BLaER1 treated with 17β-estradiol and CSF1 and Interleukin-3, amounts not matched to agents 10 nM and 100 nM (cell line): Measurements from ENCODE around the gene AKR7A2.

Experiments used
- H3K27ac ChIP-seq, 11 experiments: shearing (Covaris generic); formaldehyde crosslinking; 2 replicates each; pipeline ENCODE4 v1.8.1; 2022
- H3K27me3 ChIP-seq, 11 experiments: shearing (Covaris generic); formaldehyde crosslinking; 2 replicates each; pipeline ENCODE4 v1.8.1; 2022
- H3K36me3 ChIP-seq, 11 experiments: shearing (Covaris generic); formaldehyde crosslinking; 2 replicates each; pipeline ENCODE4 v1.8.1; 2022
- H3K4me1 ChIP-seq, 10 experiments: shearing (Covaris generic); formaldehyde crosslinking; 2 replicates each; pipeline ENCODE4 v1.8.1; 2022
- H3K4me2 ChIP-seq, 11 experiments: shearing (Covaris generic); formaldehyde crosslinking; 2 replicates each; pipeline ENCODE4 v1.8.1; 2022
- H3K4me3 ChIP-seq, 10 experiments: shearing (Covaris generic); formaldehyde crosslinking; 2 replicates each; pipeline ENCODE4 v1.8.1; 2022
- H3K9ac ChIP-seq, 11 experiments: shearing (Covaris generic); formaldehyde crosslinking; 2 replicates each; pipeline ENCODE4 v1.8.1; 2022
- H3K9me3 ChIP-seq, 11 experiments: shearing (Covaris generic); formaldehyde crosslinking; replicated peaks in 1 of 11; 2 replicates each; pipeline ENCODE4 v1.8.1; 2022
- H4K20me1 ChIP-seq, 11 experiments: shearing (Covaris generic); formaldehyde crosslinking; 2 replicates each; pipeline ENCODE4 v1.8.1; 2022
- Cebpa-rat ChIP-seq, 11 experiments: shearing (Covaris generic); IDR thresholded peaks; 2 replicates each; pipeline ENCODE4 v1.8.1; 2022

Gene AKR7A2

GRCh38 chr1:19354531-19354981 lies 42.6 kb upstream of the AKR7A2 start:
- no peak for TF ChIP-seq Cebpa-rat (IDR thresholded peaks at IDR 0.05)
- Histone ChIP-seq H4K20me1 (peaks cover 15 to 98% (median 71%) of the 10 kb centered on the region in 11 experiments), H3K27ac (no peak overlapping the region), H3K4me3 (no peak overlapping the region), H3K27me3 (no peaks in the 10 kb centered on the region), H3K4me1 (peaks cover 7 to 23% (median 14%) of the 10 kb centered on the region in 10 experiments), H3K4me2 (peak overlapping the region in 1 of 11 experiments; percentile 10; a peak in 1 of 22 replicates), H3K9ac (no peak overlapping the region), H3K36me3 (peaks cover 79 to 100% (median 95%) of the 10 kb centered on the region in 11 experiments), H3K9me3 (no peaks in the 10 kb centered on the region)

DNA sequence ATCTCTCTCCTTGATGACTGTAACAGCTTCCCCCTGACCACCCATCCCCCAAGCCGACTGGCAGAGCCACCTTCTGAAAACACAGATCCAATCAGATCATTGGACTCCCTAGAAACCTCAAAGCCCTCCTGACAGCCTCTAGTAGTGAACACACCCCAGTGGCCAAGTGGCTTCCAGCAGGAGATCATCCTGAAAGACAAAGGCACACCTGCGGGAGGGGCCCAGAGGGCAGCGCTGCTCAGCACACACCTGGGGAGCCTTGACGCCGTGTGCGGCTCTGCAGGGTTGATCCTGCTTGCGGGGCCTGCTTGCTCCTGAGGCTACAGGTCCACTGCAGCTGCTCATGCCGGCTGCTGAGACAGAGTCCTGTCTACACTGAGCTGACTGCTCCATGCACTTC lies 41.7 kb upstream of the AKR7A2 start:
- H3K4me2 ChIP-seq, result no peak overlapping the region
- no peak overlapping the region for H3K27ac ChIP-seq
- no peaks in the 10 kb centered on the region for H3K27me3 ChIP-seq
- peaks cover 14 to 98% (median 71%) of the 10 kb centered on the region in 11 experiments for H4K20me1 ChIP-seq
- peaks cover 11 to 28% (median 20%) of the 10 kb centered on the region in 10 experiments for H3K4me1 ChIP-seq
- H3K9ac ChIP-seq, result no peak overlapping the region
- no peaks in the 10 kb centered on the region for H3K9me3 ChIP-seq
- TF ChIP-seq Cebpa-rat (IDR thresholded peaks at IDR 0.05), result no peak
- no peak overlapping the region for H3K4me3 ChIP-seq
- H3K36me3 ChIP-seq, result peaks cover 82 to 100% (median 94%) of the 10 kb centered on the region in 11 experiments

DNA sequence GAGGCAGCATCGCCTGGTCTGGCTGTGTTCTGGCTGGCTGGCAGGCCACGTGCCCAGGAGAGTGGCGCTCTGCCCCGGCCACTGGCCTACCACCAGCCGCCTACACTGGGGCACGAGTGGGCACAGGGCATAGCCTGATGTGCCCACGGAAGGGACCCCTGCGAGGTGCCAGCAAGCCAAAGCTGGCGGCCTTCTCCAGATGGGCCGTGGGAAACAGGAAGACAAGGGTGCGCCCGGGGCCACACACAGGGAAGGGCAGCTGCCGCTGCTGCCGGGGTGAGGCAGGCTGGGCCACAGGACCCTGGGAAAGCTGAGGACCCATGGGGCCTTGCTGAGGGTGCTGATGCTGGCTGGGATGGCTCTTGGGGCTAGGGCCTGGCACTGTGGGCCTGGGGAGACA lies 40.9 kb upstream of the AKR7A2 start:
- TF ChIP-seq Cebpa-rat (IDR thresholded peaks at IDR 0.05), result no peak
- H3K9ac ChIP-seq, result no peak overlapping the region
- no peak overlapping the region for H3K4me3 ChIP-seq
- no peaks in the 10 kb centered on the region for H3K27me3 ChIP-seq
- H3K36me3 ChIP-seq, result peaks cover 79 to 95% (median 87%) of the 10 kb centered on the region in 11 experiments
- no peaks in the 10 kb centered on the region for H3K9me3 ChIP-seq
- H3K4me2 ChIP-seq, result no peak overlapping the region
- H3K4me1 ChIP-seq, result peaks cover 19 to 36% (median 28%) of the 10 kb centered on the region in 10 experiments
- H3K27ac ChIP-seq, result no peak overlapping the region
- peaks cover 11 to 98% (median 71%) of the 10 kb centered on the region in 11 experiments; a peak in 21 of 22 replicates for H4K20me1 ChIP-seq

DNA sequence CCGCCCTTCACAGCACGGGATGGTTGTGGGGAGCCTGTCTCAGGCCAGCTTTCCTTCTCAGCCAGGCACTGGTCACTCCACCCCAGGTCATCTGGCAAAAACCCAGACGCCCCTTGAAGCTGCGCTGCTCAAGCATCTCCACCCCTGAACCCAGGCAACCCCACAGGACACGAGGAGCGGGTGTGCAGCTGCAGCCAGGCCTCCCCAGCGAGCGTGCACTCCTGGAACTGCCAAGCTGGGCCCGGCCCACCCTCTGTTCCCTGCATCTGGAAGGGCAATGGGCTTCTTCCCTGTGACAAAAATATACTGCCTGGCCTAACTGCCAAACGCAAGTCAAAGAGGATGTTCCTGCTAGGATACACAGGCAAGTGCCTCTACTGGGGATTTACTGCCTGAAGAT lies 39.9 kb upstream of the AKR7A2 start:
- no peaks in the 10 kb centered on the region for H3K27me3 ChIP-seq
- no peak overlapping the region for H3K4me3 ChIP-seq
- peaks cover 11 to 98% (median 66%) of the 10 kb centered on the region in 11 experiments; a peak in 20 of 22 replicates for H4K20me1 ChIP-seq
- no peak overlapping the region for H3K9ac ChIP-seq
- peaks cover 69 to 92% (median 80%) of the 10 kb centered on the region in 11 experiments for H3K36me3 ChIP-seq
- H3K27ac ChIP-seq, result no peak overlapping the region
- H3K4me2 ChIP-seq, result no peak overlapping the region
- no peaks in the 10 kb centered on the region for H3K9me3 ChIP-seq
- TF ChIP-seq Cebpa-rat (IDR thresholded peaks at IDR 0.05), result no peak
- H3K4me1 ChIP-seq, result peaks cover 27 to 44% (median 37%) of the 10 kb centered on the region in 10 experiments

GRCh38 chr1:19350566-19350965 lies 38.6 kb upstream of the AKR7A2 start:
- Histone ChIP-seq H3K4me1 (peaks cover 27 to 51% (median 42%) of the 10 kb centered on the region in 10 experiments), H3K9me3 (no peaks in the 10 kb centered on the region), H3K27me3 (no peaks in the 10 kb centered on the region), H3K27ac (no peak overlapping the region), H3K9ac (no peak overlapping the region), H3K36me3 (peaks cover 56 to 84% (median 71%) of the 10 kb centered on the region in 11 experiments), H3K4me3 (no peak overlapping the region), H4K20me1 (peaks cover 12 to 94% (median 57%) of the 10 kb centered on the region in 11 experiments; a peak in 21 of 22 replicates), H3K4me2 (no peak overlapping the region)
- TF ChIP-seq Cebpa-rat (IDR thresholded peaks at IDR 0.05), result no peak

GRCh38 chr1:19349999-19350398 lies 38.1 kb upstream of the AKR7A2 start:
- H3K27ac ChIP-seq, result no peak overlapping the region
- no peak overlapping the region for H3K4me3 ChIP-seq
- peaks cover 53 to 84% (median 71%) of the 10 kb centered on the region in 11 experiments for H3K36me3 ChIP-seq
- peak overlapping the region in 8 of 11 experiments; percentile 6 to 73 (median 57); a peak in 5 of 22 replicates for H3K4me2 ChIP-seq
- no peak for TF ChIP-seq Cebpa-rat (IDR thresholded peaks at IDR 0.05)
- peaks cover 15 to 94% (median 62%) of the 10 kb centered on the region in 11 experiments; a peak in 21 of 22 replicates for H4K20me1 ChIP-seq
- no peaks in the 10 kb centered on the region for H3K9me3 ChIP-seq
- H3K4me1 ChIP-seq, result peaks cover 27 to 52% (median 41%) of the 10 kb centered on the region in 10 experiments
- no peaks in the 10 kb centered on the region for H3K27me3 ChIP-seq
- H3K9ac ChIP-seq, result peak overlapping the region in 1 of 11 experiments; percentile 26; a peak in 1 of 22 replicates

DNA sequence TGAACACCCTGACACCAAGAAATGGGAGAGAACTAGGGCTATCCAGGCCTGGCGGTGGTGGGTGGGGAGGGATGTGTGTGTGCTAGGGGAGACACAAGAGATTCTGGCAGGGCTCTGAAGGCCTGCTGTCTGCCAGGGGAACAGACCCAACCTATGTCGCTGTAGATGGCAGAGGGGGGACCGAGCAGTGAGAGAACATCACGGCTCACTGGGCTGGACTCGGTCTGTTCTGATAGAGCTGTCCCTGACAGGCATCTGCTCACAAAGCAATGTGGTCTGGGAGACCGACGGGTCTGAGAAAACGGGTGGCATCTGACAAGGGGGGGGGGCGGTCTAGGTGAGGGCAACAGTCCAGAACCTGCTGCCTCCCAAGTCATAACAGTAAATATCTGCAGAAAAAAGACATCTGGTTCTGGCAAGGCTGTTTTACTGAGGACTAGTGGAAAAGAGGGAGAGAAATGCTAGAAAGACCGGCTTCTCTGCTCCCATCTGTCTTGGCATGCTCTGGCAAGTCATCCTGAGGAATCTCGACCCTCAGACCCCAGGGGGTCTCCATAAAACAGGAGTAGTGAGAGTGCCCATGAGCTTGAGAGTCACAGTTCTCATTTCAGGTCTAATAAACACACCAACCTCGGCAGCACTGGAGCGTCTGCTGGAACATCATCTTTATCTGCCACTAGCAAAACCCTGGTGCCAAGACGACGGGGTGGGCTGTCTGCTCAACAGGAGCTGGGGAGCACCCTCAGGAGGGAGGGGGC lies 36.7 kb upstream of the AKR7A2 start:
- no peak overlapping the region for H3K4me3 ChIP-seq
- peaks cover 54 to 84% (median 71%) of the 10 kb centered on the region in 11 experiments for H3K36me3 ChIP-seq
- H3K4me2 ChIP-seq, result peak overlapping the region; percentile 30 to 73 (median 64)
- H4K20me1 ChIP-seq, result peaks cover 15 to 94% (median 61%) of the 10 kb centered on the region in 11 experiments; a peak in 21 of 22 replicates
- peak overlapping the region in 4 of 11 experiments; percentile 6 to 52 (median 22); a peak in 7 of 22 replicates for H3K27ac ChIP-seq
- H3K4me1 ChIP-seq, result peaks cover 27 to 52% (median 35%) of the 10 kb centered on the region in 10 experiments
- no peaks in the 10 kb centered on the region for H3K27me3 ChIP-seq
- no peaks in the 10 kb centered on the region for H3K9me3 ChIP-seq
- TF ChIP-seq Cebpa-rat (IDR thresholded peaks at IDR 0.05), result no peak
- H3K9ac ChIP-seq, result peak overlapping the region in 9 of 11 experiments; percentile 1 to 51 (median 30); a peak in 9 of 22 replicates

- Histone ChIP-seq H3K4me3 (no peak overlapping the region), H4K20me1 (peaks cover 15 to 93% (median 53%) of the 10 kb centered on the region in 11 experiments; a peak in 21 of 22 replicates), H3K9me3 (no peaks in the 10 kb centered on the region), H3K9ac (0 out of 22 replicates have a peak overlapping the region, but pooled peaks of 1 of the 11 experiments have one; percentile 25), H3K27me3 (no peaks in the 10 kb centered on the region), H3K36me3 (peaks cover 54 to 84% (median 71%) of the 10 kb centered on the region in 11 experiments), H3K27ac (peak overlapping the region in 2 of 11 experiments; percentile 20 to 52; a peak in 1 of 22 replicates), H3K4me2 (peak overlapping the region; percentile 30 to 73 (median 64)), H3K4me1 (peaks cover 27 to 52% (median 35%) of the 10 kb centered on the region in 10 experiments)
- no peak for TF ChIP-seq Cebpa-rat (IDR thresholded peaks at IDR 0.05)
These were observed 35.7 kb upstream of the AKR7A2 start for GRCh38 chr1:19347533-19348172.
